Kidney (tissue), 14 donors: ENCODE measurements around the gene KCNJ11. TPM values are rescaled to one million over a fixed set of nuclear protein-coding genes. Genes with fewer than 3 reads are reported as not detected.
A peak's percentile ranks its signal among the peaks of the same experiment; 100 is the strongest.

ENCODE experiments used
- DNase-seq, 5 donors: peaks; one replicate each; pipeline ENCODE4 v3.0.0-alpha.2; 2013 to 2020
- FAIRE-seq: peaks from 2 replicates; lab custom pipeline; 2012; peaks lifted over from hg19 to GRCh38; lab: Jason Lieb, UNC
- H3K27ac ChIP-seq, 2 donors: one replicate each; pipeline ENCODE4 v1.7.0; 2013; ENCODE audit warnings: low read depth in 2 of 2, low read length in 2 of 2, inconsistent platforms in 1 of 2
- H3K27me3 ChIP-seq: one replicate; pipeline ENCODE4 v1.7.1; 2013; ENCODE audit warnings: low read length, inconsistent platforms; ENCODE audit not compliant: control insufficient read depth, insufficient read depth
- H3K36me3 ChIP-seq, 3 donors: one replicate each; pipeline versions ENCODE4 v1.7.0 to v1.7.1; 2013; ENCODE audit warnings: low read length in 3 of 3, control low read depth in 1 of 3, inconsistent platforms in 1 of 3; ENCODE audit not compliant: insufficient read depth in 3 of 3, control insufficient read depth in 2 of 3
- H3K4me1 ChIP-seq, 3 donors: one replicate each; pipeline versions ENCODE4 v1.7.0 to v1.7.1; 2013; ENCODE audit warnings: low read length in 3 of 3, inconsistent platforms in 1 of 3, low read depth in 1 of 3; ENCODE audit not compliant: control insufficient read depth in 2 of 3, insufficient read depth in 2 of 3
- H3K4me3 ChIP-seq, 3 donors: one replicate each; pipeline versions ENCODE4 v1.7.0 to v1.8.1; 2013; ENCODE audit warnings: low read length in 3 of 3, control low read depth in 1 of 3, inconsistent platforms in 1 of 3
- H3K9ac ChIP-seq, 3 donors: one replicate each; pipeline versions ENCODE4 v1.7.0 to v1.7.1; 2013; ENCODE audit warnings: low read length in 3 of 3, control low read depth in 1 of 3, inconsistent platforms in 1 of 3
- H3K9me3 ChIP-seq, 3 donors: one replicate each; pipeline versions ENCODE4 v1.7.0 to v1.7.1; 2013; ENCODE audit warnings: low read length in 3 of 3, control low read depth in 1 of 3, inconsistent platforms in 1 of 3; ENCODE audit not compliant: control insufficient read depth in 2 of 3, insufficient read depth in 1 of 3
- intact Hi-C: fragments of 100-400 bp; cut with DNase I; formaldehyde crosslinking; loops from one replicate; pipeline ENCODE4 v1.11.1; 2022
- polyA plus RNA-seq: library from polyadenylated mRNA; stranded (reverse); fragments of 350-450 nt; fragmentation: Illumina TruSeq; extraction: RNeasy Lipid Tissue Mini Kit (QIAGEN cat#74804); gene quantifications from one replicate; pipeline ENCODE4 v1.2.3, GENCODE V29; 2014; ENCODE audit warnings: low read depth, low replicate concordance; ENCODE audit not compliant: insufficient read depth
- total RNA-seq: library from RNA; stranded (reverse); fragmentation: NEBNext Ultra II Directional; extraction: Animal tissue kit (Norgen Biotek cat#: 25700); gene quantifications from one replicate; pipeline ENCODE4 v1.2.1, GENCODE V29; 2021
- TF ChIP-seq, protein P1 (sequence below): IDR thresholded peaks from 3 replicates; pipeline ENCODE4 v1.5.1; 2012; ENCODE audit warnings: mild to moderate bottlenecking, moderate library complexity, borderline replicate concordance; ENCODE audit not compliant: insufficient read depth; ENCODE audit errors: extremely low read depth
- donor health status: control.
- donor health status: control.
- donor health status: control.
- donor health status: control.
- donor health status: control.
- donor health status: DM: yes; HTN: yes; CAD: no.
- donor health status: Normal renal cell carcinoma (clear cell type).

The KCNJ11 gene
- total and polyA plus RNA-seq, 2 donors from 2014 or later: 3.6 to 4.8 TPM

DNA sequence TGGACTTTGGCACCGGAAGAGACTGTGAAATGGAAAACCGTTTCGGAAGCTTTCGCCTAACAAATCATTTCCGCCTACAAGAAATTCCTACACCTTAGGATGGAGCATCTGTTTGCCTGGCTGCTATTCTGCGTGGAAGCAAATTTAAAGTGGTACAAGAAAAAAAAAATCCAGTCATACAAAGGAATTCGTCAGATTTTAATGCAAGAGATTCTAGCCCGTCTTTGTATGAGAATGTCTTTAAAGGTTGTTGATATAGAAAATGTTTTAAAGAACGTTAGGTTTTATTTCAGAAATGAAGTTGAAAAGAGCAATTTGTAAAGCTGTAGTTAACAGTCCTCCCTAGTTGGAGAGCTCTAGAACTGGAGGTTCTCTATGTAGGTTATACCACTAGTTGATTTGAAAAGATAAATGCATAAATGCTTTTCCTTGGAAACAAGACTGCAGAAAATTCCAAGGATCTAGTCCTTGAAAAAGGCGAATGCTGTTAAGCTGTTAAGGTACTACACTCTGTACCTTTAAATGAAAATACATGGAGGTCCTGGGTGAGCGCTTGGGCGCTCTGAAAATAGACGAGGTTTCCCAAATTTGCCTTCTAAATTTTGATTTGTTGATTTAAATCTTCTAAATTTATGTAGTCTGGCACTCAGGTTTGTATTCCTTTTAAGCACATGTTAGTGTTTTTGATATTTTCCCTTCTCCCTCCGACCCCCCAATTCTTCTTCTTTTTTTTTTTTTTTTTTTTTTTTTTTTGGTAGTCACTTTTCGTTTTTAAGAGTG lies 34.4 kb downstream of the KCNJ11 start:
- H3K27ac ChIP-seq: peak overlapping the region in 1 of 2 donors; percentile 76
- peaks cover 9% of the 10 kb centered on the region for H3K27me3 ChIP-seq
- peak overlapping the region; percentile 1 to 37 (median 34) for H3K9ac ChIP-seq
- H3K36me3 ChIP-seq: no peaks in the 10 kb centered on the region
- no peaks in the 10 kb centered on the region for H3K9me3 ChIP-seq
- H3K4me1 ChIP-seq: peaks cover 0 to 9% (median 8%) of the 10 kb centered on the region in 3 donors
- peak overlapping the region; percentile 64 to 81 (median 75) for H3K4me3 ChIP-seq
- intact Hi-C loops: no loop called here
- peak in 1 of 5 donors; percentile 4 for DNase-seq
- TF ChIP-seq, protein P1, sequence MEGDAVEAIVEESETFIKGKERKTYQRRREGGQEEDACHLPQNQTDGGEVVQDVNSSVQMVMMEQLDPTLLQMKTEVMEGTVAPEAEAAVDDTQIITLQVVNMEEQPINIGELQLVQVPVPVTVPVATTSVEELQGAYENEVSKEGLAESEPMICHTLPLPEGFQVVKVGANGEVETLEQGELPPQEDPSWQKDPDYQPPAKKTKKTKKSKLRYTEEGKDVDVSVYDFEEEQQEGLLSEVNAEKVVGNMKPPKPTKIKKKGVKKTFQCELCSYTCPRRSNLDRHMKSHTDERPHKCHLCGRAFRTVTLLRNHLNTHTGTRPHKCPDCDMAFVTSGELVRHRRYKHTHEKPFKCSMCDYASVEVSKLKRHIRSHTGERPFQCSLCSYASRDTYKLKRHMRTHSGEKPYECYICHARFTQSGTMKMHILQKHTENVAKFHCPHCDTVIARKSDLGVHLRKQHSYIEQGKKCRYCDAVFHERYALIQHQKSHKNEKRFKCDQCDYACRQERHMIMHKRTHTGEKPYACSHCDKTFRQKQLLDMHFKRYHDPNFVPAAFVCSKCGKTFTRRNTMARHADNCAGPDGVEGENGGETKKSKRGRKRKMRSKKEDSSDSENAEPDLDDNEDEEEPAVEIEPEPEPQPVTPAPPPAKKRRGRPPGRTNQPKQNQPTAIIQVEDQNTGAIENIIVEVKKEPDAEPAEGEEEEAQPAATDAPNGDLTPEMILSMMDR: no peak
- FAIRE-seq: no peak

DNA sequence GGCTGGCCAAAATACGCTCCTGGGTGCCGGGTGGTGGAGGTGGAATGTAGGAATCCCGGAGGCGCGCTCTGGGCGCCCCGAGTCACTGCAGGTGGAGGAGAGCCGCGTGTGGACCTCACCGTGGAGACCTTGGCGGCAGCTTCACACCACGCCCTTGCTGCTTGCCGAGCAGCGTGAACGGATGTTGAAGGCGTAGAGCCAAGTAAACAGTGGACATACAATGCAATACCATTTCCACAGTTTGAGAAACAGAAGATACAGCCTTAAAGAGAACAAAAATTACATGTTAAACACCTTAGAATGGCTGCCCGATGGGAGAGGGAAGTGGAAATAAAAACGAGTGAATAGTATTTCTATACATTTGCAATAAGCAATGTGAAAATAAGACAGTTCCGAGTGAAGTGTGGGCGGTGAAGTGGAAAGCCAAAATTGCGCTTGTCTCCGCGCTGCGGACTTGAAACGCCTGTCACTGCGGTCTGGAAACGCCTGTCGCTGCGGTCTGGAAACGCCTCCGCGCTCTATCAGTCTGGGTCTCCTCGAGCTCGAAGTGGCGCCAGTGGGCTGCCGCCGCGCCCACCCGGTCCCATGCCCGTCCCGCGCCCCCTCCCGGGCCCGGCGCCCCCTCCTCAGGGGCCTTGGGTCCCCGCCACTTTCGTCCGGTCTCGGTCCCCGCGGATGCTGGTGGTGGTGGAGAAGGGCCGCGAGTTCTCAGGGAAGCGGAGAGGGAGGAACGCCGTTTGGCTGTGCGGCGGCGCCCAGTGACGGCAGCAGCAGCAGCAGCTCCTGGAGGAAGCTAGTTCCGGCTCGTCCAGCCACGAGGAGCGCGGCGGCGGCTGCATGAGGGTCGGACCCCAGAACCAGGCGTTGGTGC lies 35.3 kb downstream of the KCNJ11 start:
- H3K27me3 ChIP-seq: peaks cover 9% of the 10 kb centered on the region
- TF ChIP-seq, protein P1: no peak
- H3K27ac ChIP-seq: peak overlapping the region; percentile 52 to 76
- no peaks in the 10 kb centered on the region for H3K36me3 ChIP-seq
- peak overlapping the region; percentile 64 to 81 (median 75) for H3K4me3 ChIP-seq
- H3K9me3 ChIP-seq: no peaks in the 10 kb centered on the region
- peak; percentile 82 to 91 (median 85) for DNase-seq
- FAIRE-seq: no peak
- H3K9ac ChIP-seq: peak overlapping the region; percentile 1 to 52 (median 34)
- intact Hi-C loops: no loop called here
- H3K4me1 ChIP-seq: peaks cover 0 to 9% (median 8%) of the 10 kb centered on the region in 3 donors

DNA sequence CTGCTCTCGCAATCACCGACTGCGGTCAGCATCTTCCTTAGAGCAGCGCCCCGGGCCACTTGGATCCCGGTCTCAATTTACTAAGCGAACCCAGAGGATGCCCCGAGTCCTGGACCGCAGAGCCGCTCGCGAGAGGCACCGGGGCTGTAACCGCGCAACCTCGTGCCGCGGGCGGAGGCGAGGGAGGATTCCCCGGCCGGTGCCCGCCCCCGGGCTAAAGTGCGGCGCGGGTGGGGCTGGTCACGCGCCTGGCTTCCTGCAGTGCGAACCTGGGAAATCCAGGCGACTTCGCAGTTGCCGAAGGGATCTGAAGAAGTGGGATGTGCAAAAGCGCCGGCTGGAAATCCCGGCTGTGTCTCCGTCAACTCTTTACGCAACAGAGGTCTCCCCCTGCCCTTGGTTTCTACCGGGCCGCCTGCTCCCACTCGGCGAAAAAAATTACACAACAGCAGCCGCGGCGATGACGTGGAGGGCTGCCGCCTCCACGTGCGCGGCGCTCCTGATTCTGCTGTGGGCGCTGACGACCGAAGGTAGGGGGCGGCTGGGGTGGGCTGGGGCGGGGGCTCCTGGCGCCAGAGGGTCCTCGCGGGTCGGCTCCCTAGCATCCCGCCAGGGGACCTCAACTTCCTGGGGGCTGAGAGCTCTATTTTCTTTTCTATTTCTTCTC lies 36.8 kb downstream of the KCNJ11 start, which contains the start of gene NCR3LG1:
Gene NCR3LG1, plus strand, starts transcription at position 291 of the 667 bp plus-strand sequence. Its CDS starts 170 bp downstream, at position 461.
- Histone ChIP-seq H3K9ac (peak within 1 kb of the TSS in 1 of 3 donors; percentile 34), H3K4me1 (peaks cover 0 to 9% (median 8%) of the 10 kb centered on the region in 3 donors), H3K4me3 (peak within 1 kb of the TSS; percentile 64 to 81 (median 75)), H3K9me3 (no peaks in the 10 kb centered on the region), H3K36me3 (no peaks in the 10 kb centered on the region), H3K27me3 (peaks cover 9% of the 10 kb centered on the region), H3K27ac (peak within 1 kb of the TSS; percentile 52 to 76)
- intact Hi-C loops: no loop called here
- DNase-seq: peak; percentile 46 to 84 (median 64)
- FAIRE-seq: no peak
- TF ChIP-seq, protein P1: no peak
